Endothelial cell of umbilical vein (primary cell): ENCODE measurements around the gene APOC3. TPM values are rescaled to one million over a fixed set of nuclear protein-coding genes. Genes with fewer than 3 reads are reported as not detected.

Source experiments
- BruUV-seq: library from RNA; stranded (reverse); fragments of 400-500 nt; replicated peaks from 2 replicates; lab custom pipeline; 2021; lab: Mats Ljungman, UMichigan
- CTCF ChIA-PET: fragments of 300-600, 350-600 bp; sonication (Branson Sonifier 250); formaldehyde crosslinking; loops from one replicate; lab custom pipeline; 2021; ENCODE audit warnings: antibody characterized with exemption, inconsistent platforms; lab: Charles Lee
- POLR2A ChIA-PET: fragments of 300-600, 350-600 bp; sonication (Branson Sonifier 250); formaldehyde crosslinking; loops from one replicate; lab custom pipeline; 2021; ENCODE audit warnings: antibody characterized with exemption, inconsistent platforms; lab: Charles Lee
- DNase-seq: peaks from one replicate; pipeline ENCODE4 v3.0.0-alpha.2; 2011; ENCODE audit warnings: low read depth, low spot score
- FAIRE-seq: peaks from 2 replicates; lab custom pipeline; 2011; peaks lifted over from hg19 to GRCh38; lab: Jason Lieb, UNC
- H2AFZ ChIP-seq: 2 replicates; pipeline ENCODE4 v1.6.0; 2012; ENCODE audit warnings: low read depth, low read length, control low read depth, inconsistent platforms
- H3K27ac ChIP-seq: 2 replicates; pipeline ENCODE4 v1.5.1; 2011; ENCODE audit warnings: low read depth, mild to moderate bottlenecking, control low read depth, low read length, moderate library complexity; ENCODE audit not compliant: insufficient read depth
- H3K27me3 ChIP-seq, 2 experiments: 2 replicates each; pipeline versions ENCODE4 v1.6.0 to v1.6.1; 2011; ENCODE audit warnings: low read length in 2 of 2, mixed read lengths in 1 of 2; ENCODE audit not compliant: control insufficient read depth in 2 of 2, insufficient read depth in 2 of 2
- H3K36me3 ChIP-seq, 2 experiments: 2 replicates in 1 of 2; 3 replicates in 1 of 2; pipeline ENCODE4 v1.5.1; 2011; ENCODE audit warnings: low read length in 2 of 2, mild to moderate bottlenecking in 1 of 2, moderate library complexity in 1 of 2; ENCODE audit not compliant: control insufficient read depth in 2 of 2, insufficient read depth in 2 of 2; ENCODE audit errors: extremely low read depth in 1 of 2
- H3K4me1 ChIP-seq: 3 replicates; pipeline ENCODE4 v1.5.1; 2011; ENCODE audit warnings: mild to moderate bottlenecking, low read length; ENCODE audit not compliant: control insufficient read depth, insufficient read depth; ENCODE audit errors: extremely low read depth
- H3K4me2 ChIP-seq: 2 replicates; pipeline ENCODE4 v1.6.1; 2011; ENCODE audit warnings: low read length, control low read depth, mixed read lengths; ENCODE audit not compliant: insufficient read depth
- H3K4me3 ChIP-seq, 3 experiments: fragments of 200-600 bp in 1 of 3; sonication (generic), shearing (Covaris generic) in 1 of 3; replicated peaks in 1 of 3; 2 replicates each; pipeline ENCODE4 v1.5.1; 2011 to 2016; ENCODE audit warnings: control low read depth in 3 of 3, low read length in 3 of 3, mild to moderate bottlenecking in 2 of 3, inconsistent platforms in 1 of 3, low read depth in 1 of 3, moderate library complexity in 1 of 3; ENCODE audit not compliant: insufficient read depth in 1 of 3
- H3K79me2 ChIP-seq: 2 replicates; pipeline ENCODE4 v1.6.0; 2012; ENCODE audit warnings: low read length, inconsistent platforms; ENCODE audit not compliant: control insufficient read depth, insufficient read depth
- H3K9ac ChIP-seq: replicated peaks from 2 replicates; pipeline ENCODE3; 2011; ENCODE audit warnings: low read length, control low read depth; ENCODE audit not compliant: insufficient read depth; ENCODE audit errors: extremely low read depth
- H3K9me1 ChIP-seq: replicated peaks from 3 replicates; pipeline ENCODE4 v1.6.0; 2011; ENCODE audit warnings: mild to moderate bottlenecking, low read length; ENCODE audit not compliant: control insufficient read depth, insufficient read depth; ENCODE audit errors: extremely low read depth
- H3K9me3 ChIP-seq: replicated peaks from 2 replicates; pipeline ENCODE4 v1.5.1; 2012; ENCODE audit warnings: low read length, inconsistent platforms; ENCODE audit not compliant: control insufficient read depth, insufficient read depth
- H4K20me1 ChIP-seq: replicated peaks from 2 replicates; pipeline ENCODE3; 2011; ENCODE audit warnings: mild to moderate bottlenecking, low read length; ENCODE audit not compliant: control insufficient read depth, insufficient read depth; ENCODE audit errors: extremely low read depth
- CTCF ChIP-seq, 2 donors: IDR thresholded peaks; 1 replicate in 1 of 2; 2 replicates in 1 of 2; pipeline ENCODE4 v1.5.1; 2011; ENCODE audit warnings: low read length in 2 of 2, mild to moderate bottlenecking in 2 of 2, moderate library complexity in 2 of 2, control low read depth in 1 of 2, inconsistent platforms in 1 of 2, low read depth in 1 of 2; ENCODE audit not compliant: insufficient read depth in 1 of 2; ENCODE audit errors: extremely low read depth in 1 of 2
- EZH2 ChIP-seq: IDR thresholded peaks from 2 replicates; pipeline ENCODE4 v1.6.1; 2012; ENCODE audit warnings: borderline replicate concordance, low read depth, mild to moderate bottlenecking, moderate library complexity, low read length, inconsistent platforms; ENCODE audit not compliant: severe bottlenecking
- FOS ChIP-seq: IDR thresholded peaks from 2 replicates; pipeline ENCODE4 v1.6.1; 2011; ENCODE audit warnings: mild to moderate bottlenecking, low read length, moderate library complexity, borderline replicate concordance; ENCODE audit not compliant: insufficient read depth
- GATA2 ChIP-seq: IDR thresholded peaks from 2 replicates; pipeline ENCODE4 v1.7.0; 2011; ENCODE audit warnings: low read depth, mild to moderate bottlenecking, moderate library complexity, mixed read lengths, low read length; ENCODE audit not compliant: insufficient read length, insufficient read depth
- JUN ChIP-seq: IDR thresholded peaks from 2 replicates; pipeline ENCODE4 v1.6.1; 2011; ENCODE audit warnings: borderline replicate concordance, low read depth; ENCODE audit not compliant: insufficient read length, insufficient read depth
- MAX ChIP-seq: IDR thresholded peaks from 2 replicates; pipeline ENCODE4 v1.6.1; 2011; ENCODE audit not compliant: insufficient read depth, insufficient read length
- MYC ChIP-seq: IDR thresholded peaks from one replicate; pipeline ENCODE4 v1.6.1; 2011; ENCODE audit warnings: mild to moderate bottlenecking, low read depth, low read length
- POLR2A ChIP-seq: IDR thresholded peaks from 2 replicates; pipeline ENCODE4 v1.6.1; 2012; ENCODE audit warnings: low read depth, mild to moderate bottlenecking, control low read depth, low read length
- POLR2AphosphoS5 ChIP-seq: IDR thresholded peaks from 2 replicates; pipeline ENCODE4 v1.6.1; 2012; ENCODE audit warnings: low read depth, mild to moderate bottlenecking, control low read depth, low read length, moderate library complexity; ENCODE audit not compliant: insufficient read depth
- dilution Hi-C: fragments of 300-500 bp; cut with MboI; formaldehyde crosslinking; loops from one replicate; pipeline ENCODE4 v1.15.0; 2019; ENCODE audit warnings: low sequenced_read_pairs; ENCODE audit not compliant: extremely low pct_ligation_motif_present
- intact Hi-C: fragments of 100-400 bp; cut with micrococcal nuclease; formaldehyde crosslinking; loops from one replicate; pipeline ENCODE4 v1.10.0; 2022
- polyA plus RNA-seq, 4 experiments: library from polyadenylated mRNA; depleted of rRNA in 3 of 4; stranded (reverse) in 3 of 4; unstranded in 1 of 4; fragments of >200 nt; gene quantifications; 2 replicates each; pipeline versions ENCODE4 v1.2.1 to v1.2.3, GENCODE V29; 2011 to 2012; ENCODE audit warnings: missing spikeins in 1 of 4
- total RNA-seq: library from RNA; stranded (reverse); gene quantifications from 2 replicates; pipeline ENCODE4 v1.2.3, GENCODE V29; 2021

Gene APOC3
- total and polyA plus RNA-seq, 2 donors (not counting 3 experiments of a cell fraction or from before 2014, with no cell fraction given): not detected

GRCh38 chr11:116822575-116822974 lies 7.1 kb upstream of the APOC3 start:
- Histone ChIP-seq H3K9ac (no peak overlapping the region), H3K9me3 (no peaks in the 10 kb centered on the region), H3K9me1 (no peaks in the 10 kb centered on the region), H3K4me3 (no peak overlapping the region), H3K4me1 (no peaks in the 10 kb centered on the region), H2AFZ (no peak overlapping the region), H4K20me1 (no peaks in the 10 kb centered on the region), H3K36me3 (no peaks in the 10 kb centered on the region), H3K27ac (no peak overlapping the region), H3K4me2 (no peak overlapping the region), H3K79me2 (no peaks in the 10 kb centered on the region), H3K27me3 (no peaks in the 10 kb centered on the region)
- intact Hi-C loops: no loop called here
- POLR2A ChIA-PET: no interaction called here
- DNase-seq (no peak), FAIRE-seq (no peak)
- dilution Hi-C loops: no loop called here
- no TSS peak for BruUV-seq
- CTCF ChIA-PET: interaction anchor here (3.6 to 3.7 kb wide), 2 partner anchors 14 to 32 kb away, joined by 22 to 30 read pairs; partner anchors contain the start of genes APOA1 and APOA5
- TF ChIP-seq JUN (no peak), POLR2AphosphoS5 (no peak), CTCF (IDR thresholded peaks at IDR 0.05; ENCODE audit: extremely low read depth in 1 of 2, insufficient read depth in 1 of 2, low read depth in 1 of 2, low read length in 2 of 2) (no peak), MAX (no peak), FOS (no peak), POLR2A (no peak), GATA2 (no peak), MYC (no peak), EZH2 (no peak)
